Measurements from ENCODE around the gene SYTL4.

SYTL4 gene

GRCh38 chrX:100650841-100651240, 81.1 kb downstream of the SYTL4 start:
- H3K4me1 ChIP-seq (ENCODE audit: insufficient read depth, low read length, poor library complexity, severe bottlenecking) = no peaks in the 10 kb centered on the region
- H3K4me2 ChIP-seq (ENCODE audit: low read depth, low read length, poor library complexity, severe bottlenecking) = no peak overlapping the region
- no peak overlapping the region for H2AFZ ChIP-seq (ENCODE audit: low read length)
- no peaks in the 10 kb centered on the region for H3K9me2 ChIP-seq (replicated peaks; ENCODE audit: low read depth, low read length)
- H3K79me2 ChIP-seq (ENCODE audit: insufficient read depth, low read length) = no peaks in the 10 kb centered on the region
- H3K27me3 ChIP-seq (ENCODE audit: insufficient read depth, low read length, poor library complexity, severe bottlenecking) = no peaks in the 10 kb centered on the region
- H3K36me3 ChIP-seq (ENCODE audit: insufficient read depth, low read length) = no peaks in the 10 kb centered on the region
- H3F3A ChIP-seq (ENCODE audit: low read depth) = no peaks in the 10 kb centered on the region
- TF ChIP-seq CTCF (conservative IDR thresholded peaks at IDR 0.05; ENCODE audit: low read length) (no peak), EZH2phosphoT487 (IDR thresholded peaks at IDR 0.05; ENCODE audit: borderline replicate concordance) (no peak)
- no peak overlapping the region for H3K9ac ChIP-seq (ENCODE audit: low read depth, low read length, poor library complexity, severe bottlenecking)
- H4K20me1 ChIP-seq (ENCODE audit: insufficient read depth, low read length, poor library complexity, severe bottlenecking) = no peaks in the 10 kb centered on the region
- no peak overlapping the region for H3K4me3 ChIP-seq (ENCODE audit: low read length, poor library complexity, severe bottlenecking)
- no peaks in the 10 kb centered on the region for H3K9me3 ChIP-seq (ENCODE audit: insufficient read depth, low read depth, low read length)

GRCh38 chrX:100649550-100650356, 82.2 kb downstream of the SYTL4 start:
- no peak overlapping the region for H3K4me3 ChIP-seq (ENCODE audit: low read length, poor library complexity, severe bottlenecking)
- H3K9me3 ChIP-seq (ENCODE audit: insufficient read depth, low read depth, low read length) = no peaks in the 10 kb centered on the region
- H2AFZ ChIP-seq (ENCODE audit: low read length) = no peak overlapping the region
- no peaks in the 10 kb centered on the region for H3K36me3 ChIP-seq (ENCODE audit: insufficient read depth, low read length)
- H3K79me2 ChIP-seq (ENCODE audit: insufficient read depth, low read length) = no peaks in the 10 kb centered on the region
- TF ChIP-seq EZH2phosphoT487 (IDR thresholded peaks at IDR 0.05; ENCODE audit: borderline replicate concordance) = no peak
- no peak for TF ChIP-seq CTCF (conservative IDR thresholded peaks at IDR 0.05; ENCODE audit: low read length)
- H3K9me2 ChIP-seq (replicated peaks; ENCODE audit: low read depth, low read length) = no peaks in the 10 kb centered on the region
- H4K20me1 ChIP-seq (ENCODE audit: insufficient read depth, low read length, poor library complexity, severe bottlenecking) = no peaks in the 10 kb centered on the region
- H3F3A ChIP-seq (ENCODE audit: low read depth) = no peaks in the 10 kb centered on the region
- H3K4me2 ChIP-seq (ENCODE audit: low read depth, low read length, poor library complexity, severe bottlenecking) = no peak overlapping the region
- no peaks in the 10 kb centered on the region for H3K4me1 ChIP-seq (ENCODE audit: insufficient read depth, low read length, poor library complexity, severe bottlenecking)
- no peaks in the 10 kb centered on the region for H3K27me3 ChIP-seq (ENCODE audit: insufficient read depth, low read length, poor library complexity, severe bottlenecking)
- H3K9ac ChIP-seq (ENCODE audit: low read depth, low read length, poor library complexity, severe bottlenecking) = no peak overlapping the region

GRCh38 chrX:100648458-100649417, 83.2 kb downstream of the SYTL4 start:
- Histone ChIP-seq H3K27me3 (ENCODE audit: insufficient read depth, low read length, poor library complexity, severe bottlenecking) (no peaks in the 10 kb centered on the region), H3K4me3 (ENCODE audit: low read length, poor library complexity, severe bottlenecking) (no peak overlapping the region), H3K9me2 (replicated peaks; ENCODE audit: low read depth, low read length) (no peaks in the 10 kb centered on the region), H3K4me1 (ENCODE audit: insufficient read depth, low read length, poor library complexity, severe bottlenecking) (no peaks in the 10 kb centered on the region), H3K9me3 (ENCODE audit: insufficient read depth, low read depth, low read length) (no peaks in the 10 kb centered on the region), H3K4me2 (ENCODE audit: low read depth, low read length, poor library complexity, severe bottlenecking) (no peak overlapping the region), H4K20me1 (ENCODE audit: insufficient read depth, low read length, poor library complexity, severe bottlenecking) (no peaks in the 10 kb centered on the region), H3K79me2 (ENCODE audit: insufficient read depth, low read length) (no peaks in the 10 kb centered on the region), H3F3A (ENCODE audit: low read depth) (no peaks in the 10 kb centered on the region), H3K9ac (ENCODE audit: low read depth, low read length, poor library complexity, severe bottlenecking) (no peak overlapping the region), H3K36me3 (ENCODE audit: insufficient read depth, low read length) (no peaks in the 10 kb centered on the region), H2AFZ (ENCODE audit: low read length) (no peak overlapping the region)
- TF ChIP-seq CTCF (conservative IDR thresholded peaks at IDR 0.05; ENCODE audit: low read length) (no peak), EZH2phosphoT487 (IDR thresholded peaks at IDR 0.05; ENCODE audit: borderline replicate concordance) (no peak)
